Prostate gland (tissue), 2 donors: ENCODE measurements around the gene UBC.

Experiments used
- POLR2AphosphoS5 ChIP-seq: sonication (generic); formaldehyde crosslinking; IDR thresholded peaks from one replicate; pipeline ENCODE4 v1.6.1; 2017; ENCODE audit warnings: antibody characterized with exemption
- TF ChIP-seq, protein P1 (sequence below), 4 experiments: fragments of 200-600 bp in 2 of 4; fragments of 450-650 bp in 2 of 4; sonication (generic) in 2 of 4; IDR thresholded peaks; 1 replicate in 3 of 4; 2 replicates in 1 of 4; pipeline ENCODE4 v1.5.1; 2016 to 2019; ENCODE audit warnings: antibody characterized with exemption in 4 of 4, mild to moderate bottlenecking in 2 of 4, moderate library complexity in 2 of 4

DNA sequence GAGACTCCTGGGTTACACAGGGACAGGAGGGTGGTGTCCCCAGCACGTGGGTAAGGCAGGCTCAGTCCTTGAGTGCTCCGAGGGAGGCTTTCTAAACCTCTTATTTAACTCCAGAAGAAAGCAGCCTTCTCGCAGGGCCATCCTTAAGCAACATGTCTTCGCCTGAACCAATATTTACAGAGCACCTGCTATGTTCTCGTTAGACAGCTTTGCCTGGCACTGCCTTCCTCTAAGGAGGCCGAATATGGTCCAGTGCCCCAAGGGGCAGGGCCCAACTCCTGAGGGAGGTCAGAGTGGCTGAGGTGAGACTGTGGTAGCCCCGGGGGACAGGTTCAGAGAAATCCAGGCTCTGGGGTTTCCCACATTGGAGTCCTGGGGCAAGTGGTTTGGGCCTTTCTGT lies 48.7 kb downstream of the UBC start:
- TF ChIP-seq, protein P1, sequence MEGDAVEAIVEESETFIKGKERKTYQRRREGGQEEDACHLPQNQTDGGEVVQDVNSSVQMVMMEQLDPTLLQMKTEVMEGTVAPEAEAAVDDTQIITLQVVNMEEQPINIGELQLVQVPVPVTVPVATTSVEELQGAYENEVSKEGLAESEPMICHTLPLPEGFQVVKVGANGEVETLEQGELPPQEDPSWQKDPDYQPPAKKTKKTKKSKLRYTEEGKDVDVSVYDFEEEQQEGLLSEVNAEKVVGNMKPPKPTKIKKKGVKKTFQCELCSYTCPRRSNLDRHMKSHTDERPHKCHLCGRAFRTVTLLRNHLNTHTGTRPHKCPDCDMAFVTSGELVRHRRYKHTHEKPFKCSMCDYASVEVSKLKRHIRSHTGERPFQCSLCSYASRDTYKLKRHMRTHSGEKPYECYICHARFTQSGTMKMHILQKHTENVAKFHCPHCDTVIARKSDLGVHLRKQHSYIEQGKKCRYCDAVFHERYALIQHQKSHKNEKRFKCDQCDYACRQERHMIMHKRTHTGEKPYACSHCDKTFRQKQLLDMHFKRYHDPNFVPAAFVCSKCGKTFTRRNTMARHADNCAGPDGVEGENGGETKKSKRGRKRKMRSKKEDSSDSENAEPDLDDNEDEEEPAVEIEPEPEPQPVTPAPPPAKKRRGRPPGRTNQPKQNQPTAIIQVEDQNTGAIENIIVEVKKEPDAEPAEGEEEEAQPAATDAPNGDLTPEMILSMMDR (IDR thresholded peaks at IDR 0.05): no peak
- no peak for TF ChIP-seq POLR2AphosphoS5
